ENCODE data around the gene RSRC1.

Gene RSRC1

GRCh38 chr3:158447408-158447807 lies 337.5 kb downstream of the RSRC1 start:
- TF ChIP-seq CTCF (IDR thresholded peaks at IDR 0.05): no peak
- no peaks in the 10 kb centered on the region for H3K27me3 ChIP-seq (ENCODE audit: control insufficient read depth, insufficient read depth, low read length)
- peaks cover 3% of the 10 kb centered on the region for H3K4me1 ChIP-seq
- H3K4me3 ChIP-seq (ENCODE audit: low read depth, low read length): no peak overlapping the region
- no peak overlapping the region for H3K27ac ChIP-seq
- no peak overlapping the region for H2AFZ ChIP-seq
- H3K9ac ChIP-seq: no peak overlapping the region
- no peaks in the 10 kb centered on the region for H3K36me3 ChIP-seq (ENCODE audit: control insufficient read depth, insufficient read depth, low read length)
- H3K79me2 ChIP-seq: no peaks in the 10 kb centered on the region
- H3K9me3 ChIP-seq (ENCODE audit: control insufficient read depth, low read length): no peaks in the 10 kb centered on the region
- no peak overlapping the region for H3K4me2 ChIP-seq (ENCODE audit: low read length)

- Histone ChIP-seq H3K4me2 (ENCODE audit: low read length) (no peak overlapping the region), H3K36me3 (ENCODE audit: control insufficient read depth, insufficient read depth, low read length) (no peaks in the 10 kb centered on the region), H3K27me3 (ENCODE audit: control insufficient read depth, insufficient read depth, low read length) (no peaks in the 10 kb centered on the region), H3K79me2 (no peaks in the 10 kb centered on the region), H3K9ac (no peak overlapping the region), H3K9me3 (ENCODE audit: control insufficient read depth, low read length) (no peaks in the 10 kb centered on the region), H3K4me1 (peaks cover 3% of the 10 kb centered on the region), H2AFZ (no peak overlapping the region), H3K27ac (no peak overlapping the region), H3K4me3 (ENCODE audit: low read depth, low read length) (no peak overlapping the region)
- TF ChIP-seq CTCF (IDR thresholded peaks at IDR 0.05): no peak
Observed at GRCh38 chr3:158451405-158452055, 341.6 kb downstream of the RSRC1 start.

- Histone ChIP-seq H2AFZ (no peak overlapping the region), H3K4me3 (ENCODE audit: low read depth, low read length) (no peak overlapping the region), H3K4me1 (peaks cover 3% of the 10 kb centered on the region), H3K79me2 (no peaks in the 10 kb centered on the region), H3K27me3 (ENCODE audit: control insufficient read depth, insufficient read depth, low read length) (no peaks in the 10 kb centered on the region), H3K36me3 (ENCODE audit: control insufficient read depth, insufficient read depth, low read length) (no peaks in the 10 kb centered on the region), H3K4me2 (ENCODE audit: low read length) (no peak overlapping the region), H3K27ac (no peak overlapping the region), H3K9me3 (ENCODE audit: control insufficient read depth, low read length) (no peaks in the 10 kb centered on the region), H3K9ac (no peak overlapping the region)
- no peak for TF ChIP-seq CTCF (IDR thresholded peaks at IDR 0.05)
Observed at GRCh38 chr3:158452334-158452733, 342.4 kb downstream of the RSRC1 start.

GRCh38 chr3:158453004-158453403 lies 343.1 kb downstream of the RSRC1 start:
- H3K27me3 ChIP-seq (ENCODE audit: control insufficient read depth, insufficient read depth, low read length): no peaks in the 10 kb centered on the region
- TF ChIP-seq CTCF (IDR thresholded peaks at IDR 0.05): no peak
- H3K36me3 ChIP-seq (ENCODE audit: control insufficient read depth, insufficient read depth, low read length): no peaks in the 10 kb centered on the region

GRCh38 chr3:158453865-158454264 lies 344.0 kb downstream of the RSRC1 start:
- H3K27ac ChIP-seq: no peak overlapping the region
- H3K79me2 ChIP-seq: no peaks in the 10 kb centered on the region
- no peaks in the 10 kb centered on the region for H3K9me3 ChIP-seq (ENCODE audit: control insufficient read depth, low read length)
- H3K4me3 ChIP-seq (ENCODE audit: low read depth, low read length): no peak overlapping the region
- H3K4me1 ChIP-seq: peaks cover 3% of the 10 kb centered on the region
- H3K4me2 ChIP-seq (ENCODE audit: low read length): no peak overlapping the region
- H3K9ac ChIP-seq: no peak overlapping the region
- no peak overlapping the region for H2AFZ ChIP-seq
- no peaks in the 10 kb centered on the region for H3K27me3 ChIP-seq (ENCODE audit: control insufficient read depth, insufficient read depth, low read length)
- no peak for TF ChIP-seq CTCF (IDR thresholded peaks at IDR 0.05)
- no peaks in the 10 kb centered on the region for H3K36me3 ChIP-seq (ENCODE audit: control insufficient read depth, insufficient read depth, low read length)

More at GRCh38 chr3:158453004-158453403, 343.1 kb downstream of the RSRC1 start:
- Histone ChIP-seq H3K9ac (no peak overlapping the region), H3K27ac (no peak overlapping the region), H3K9me3 (ENCODE audit: control insufficient read depth, low read length) (no peaks in the 10 kb centered on the region), H3K4me1 (peaks cover 3% of the 10 kb centered on the region), H2AFZ (no peak overlapping the region), H3K4me3 (ENCODE audit: low read depth, low read length) (no peak overlapping the region), H3K79me2 (no peaks in the 10 kb centered on the region), H3K4me2 (ENCODE audit: low read length) (no peak overlapping the region)

Measured in parathyroid adenoma (tissue), 2 donors.